Measurements from ENCODE around the gene NUP88. TPM values are rescaled to one million over a fixed set of nuclear protein-coding genes. Genes with fewer than 3 reads are reported as not detected.
"Not testable (repeated sequence)": the region's sequence is repeated elsewhere in the genome, so short reads cannot be mapped to it uniquely, and the experiment has no call there.

Gene NUP88
- total RNA-seq, 6 donors from 2014 or later = 40.4 to 91.4 (median 49.8) TPM

- Histone ChIP-seq H3K4me3 (peak within 1 kb of the TSS; percentile 79 to 97 (median 90)), H3K27ac (peak within 1 kb of the TSS; percentile 68 to 92 (median 78)), H3K9me3 (no peaks in the 10 kb centered on the region), H3K27me3 (no peaks in the 10 kb centered on the region), H3K36me3 (peaks cover 9 to 46% (median 18%) of the 10 kb centered on the region in 4 donors), H3K4me1 (peaks cover 12 to 23% (median 17%) of the 10 kb centered on the region in 4 donors)
- ATAC-seq (ENCODE audit: low FRiP score in 2 of 2) = peak; percentile 98 to 99
- TF ChIP-seq EP300 (IDR thresholded peaks at IDR 0.05) (no peak), POLR2A (IDR thresholded peaks at IDR 0.05) (peak in 2 of 4 donors; percentile 39 to 76), POLR2AphosphoS5 (IDR thresholded peaks at IDR 0.05) (peak; percentile 48 to 79)
- TF ChIP-seq, protein P1, sequence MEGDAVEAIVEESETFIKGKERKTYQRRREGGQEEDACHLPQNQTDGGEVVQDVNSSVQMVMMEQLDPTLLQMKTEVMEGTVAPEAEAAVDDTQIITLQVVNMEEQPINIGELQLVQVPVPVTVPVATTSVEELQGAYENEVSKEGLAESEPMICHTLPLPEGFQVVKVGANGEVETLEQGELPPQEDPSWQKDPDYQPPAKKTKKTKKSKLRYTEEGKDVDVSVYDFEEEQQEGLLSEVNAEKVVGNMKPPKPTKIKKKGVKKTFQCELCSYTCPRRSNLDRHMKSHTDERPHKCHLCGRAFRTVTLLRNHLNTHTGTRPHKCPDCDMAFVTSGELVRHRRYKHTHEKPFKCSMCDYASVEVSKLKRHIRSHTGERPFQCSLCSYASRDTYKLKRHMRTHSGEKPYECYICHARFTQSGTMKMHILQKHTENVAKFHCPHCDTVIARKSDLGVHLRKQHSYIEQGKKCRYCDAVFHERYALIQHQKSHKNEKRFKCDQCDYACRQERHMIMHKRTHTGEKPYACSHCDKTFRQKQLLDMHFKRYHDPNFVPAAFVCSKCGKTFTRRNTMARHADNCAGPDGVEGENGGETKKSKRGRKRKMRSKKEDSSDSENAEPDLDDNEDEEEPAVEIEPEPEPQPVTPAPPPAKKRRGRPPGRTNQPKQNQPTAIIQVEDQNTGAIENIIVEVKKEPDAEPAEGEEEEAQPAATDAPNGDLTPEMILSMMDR (IDR thresholded peaks at IDR 0.05) = peak; percentile 98 to 99 (median 99)
- peak; percentile 93 to 99 for DNase-seq
- WGBS, 2 donors = 0% methylated on average over 37 to 43 of the region's 75 CpGs
Measured at GRCh38 chr17:5438716-5439445, 19.4 kb upstream of the NUP88 start, which contains the start of gene C1QBP. TSS of gene C1QBP (minus strand) at chr17:5439155. CDS start at chr17:5439073, 82 bp downstream.

DNA sequence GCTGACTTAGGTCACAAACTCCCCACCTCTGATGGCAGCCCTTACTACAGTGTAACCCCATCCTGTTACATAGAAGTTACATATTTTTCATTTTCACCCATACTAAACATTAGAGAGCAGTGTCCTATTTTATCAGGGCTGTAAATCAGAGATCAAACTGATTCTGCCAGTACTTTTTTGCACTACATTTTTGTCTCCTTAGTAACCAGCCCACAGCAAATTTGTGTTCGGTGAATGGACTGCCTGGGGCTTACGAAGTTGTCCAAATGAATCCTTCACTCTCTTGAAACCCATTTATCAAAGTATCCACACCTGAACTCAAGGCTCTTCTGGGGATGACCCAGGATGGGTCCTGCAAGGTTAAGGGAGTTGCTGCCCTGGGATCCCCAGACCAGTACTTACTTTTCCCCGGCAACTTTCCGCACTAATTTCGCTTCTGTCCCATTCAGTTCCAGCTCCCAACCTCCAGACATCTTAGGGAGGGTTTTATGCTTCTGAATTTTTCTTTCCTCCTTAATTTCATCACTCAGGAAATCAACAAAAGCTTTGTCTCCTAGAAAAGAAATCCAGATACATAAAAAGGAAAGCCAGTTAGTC is 18.4 kb upstream of the NUP88 start:
- H3K4me3 ChIP-seq = peak overlapping the region in 3 of 4 donors; percentile 79 to 92 (median 88)
- DNase-seq = no peak
- peak overlapping the region in 3 of 4 donors; percentile 74 to 92 (median 83) for H3K27ac ChIP-seq
- TF ChIP-seq, protein P1 (IDR thresholded peaks at IDR 0.05) = no peak
- TF ChIP-seq EP300 (IDR thresholded peaks at IDR 0.05) (no peak), POLR2AphosphoS5 (IDR thresholded peaks at IDR 0.05) (no peak), POLR2A (IDR thresholded peaks at IDR 0.05) (no peak)
- no peak for ATAC-seq (ENCODE audit: low FRiP score in 2 of 2)
- WGBS, 2 donors = 67 to 74% methylated on average over 5 of the region's 5 CpGs
- H3K27me3 ChIP-seq = no peaks in the 10 kb centered on the region
- peaks cover 18 to 48% (median 24%) of the 10 kb centered on the region in 4 donors for H3K36me3 ChIP-seq
- H3K9me3 ChIP-seq = no peaks in the 10 kb centered on the region
- peaks cover 12 to 23% (median 17%) of the 10 kb centered on the region in 4 donors for H3K4me1 ChIP-seq

GRCh38 chr17:5435781-5436315 is 16.4 kb upstream of the NUP88 start:
- not testable (repeated sequence) for H3K27me3 ChIP-seq; ATAC-seq (ENCODE audit: low FRiP score in 2 of 2); H3K27ac ChIP-seq; H3K9me3 ChIP-seq; H3K4me3 ChIP-seq; DNase-seq
- WGBS, 2 donors = 92 to 93% methylated on average over 12 of the region's 12 CpGs
- H3K36me3 ChIP-seq = peaks cover 29 to 68% (median 42%) of the 10 kb centered on the region in 4 donors
- H3K4me1 ChIP-seq = peaks cover 12 to 23% (median 17%) of the 10 kb centered on the region in 4 donors

- no peaks in the 10 kb centered on the region for H3K27me3 ChIP-seq
- no peak overlapping the region for H3K4me3 ChIP-seq
- no peak for ATAC-seq (ENCODE audit: low FRiP score in 2 of 2)
- H3K27ac ChIP-seq = no peak overlapping the region
- WGBS, 2 donors = 92 to 94% methylated on average over 2 of the region's 2 CpGs
- H3K4me1 ChIP-seq = peaks cover 12 to 27% (median 20%) of the 10 kb centered on the region in 4 donors
- H3K36me3 ChIP-seq = peaks cover 29 to 76% (median 48%) of the 10 kb centered on the region in 4 donors
- TF ChIP-seq POLR2A (IDR thresholded peaks at IDR 0.05) (no peak), POLR2AphosphoS5 (IDR thresholded peaks at IDR 0.05) (no peak), EP300 (IDR thresholded peaks at IDR 0.05) (no peak)
- TF ChIP-seq, protein P1 (IDR thresholded peaks at IDR 0.05) = no peak
- H3K9me3 ChIP-seq = no peaks in the 10 kb centered on the region
- no peak for DNase-seq
Measured at GRCh38 chr17:5434984-5435383, 15.5 kb upstream of the NUP88 start.

- peaks cover 0 to 16% (median 12%) of the 10 kb centered on the region in 4 donors for H3K4me1 ChIP-seq
- no peaks in the 10 kb centered on the region for H3K9me3 ChIP-seq
- WGBS, 2 donors = 75 to 85% methylated on average over 3 of the region's 3 CpGs
- ATAC-seq (ENCODE audit: low FRiP score in 2 of 2) = no peak
- no peak overlapping the region for H3K4me3 ChIP-seq
- DNase-seq = no peak
- TF ChIP-seq, protein P1 (IDR thresholded peaks at IDR 0.05) = no peak
- no peak for TF ChIP-seq EP300 (IDR thresholded peaks at IDR 0.05)
- no peak for TF ChIP-seq POLR2AphosphoS5 (IDR thresholded peaks at IDR 0.05)
- TF ChIP-seq POLR2A (IDR thresholded peaks at IDR 0.05) = no peak
- no peaks in the 10 kb centered on the region for H3K27me3 ChIP-seq
- no peak overlapping the region for H3K27ac ChIP-seq
- H3K36me3 ChIP-seq = peaks cover 29 to 95% (median 71%) of the 10 kb centered on the region in 4 donors
Measured at GRCh38 chr17:5431949-5432556, 12.6 kb upstream of the NUP88 start.

DNA sequence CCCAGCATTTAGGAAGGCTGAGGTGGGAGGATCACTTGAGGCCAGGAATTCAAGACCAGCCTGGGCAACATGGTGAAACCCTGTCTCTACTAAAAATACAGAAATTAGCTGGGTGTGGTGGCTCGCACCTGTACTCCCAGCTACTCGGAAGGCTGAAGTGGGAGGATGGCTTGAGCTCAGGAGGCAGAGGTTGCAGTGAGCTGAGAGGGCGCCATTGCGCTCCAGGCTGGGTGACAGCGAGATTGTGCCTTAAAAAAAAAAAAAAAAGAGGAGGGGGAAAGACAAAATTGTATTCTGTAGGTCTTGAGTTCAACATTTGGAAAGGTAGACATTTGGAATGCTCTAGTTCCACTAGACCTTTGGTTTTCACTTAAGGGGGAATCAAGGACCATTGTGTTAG is 11.8 kb upstream of the NUP88 start:
- Histone ChIP-seq H3K27ac (peak overlapping the region in 3 of 4 donors; percentile 44 to 70 (median 65)), H3K36me3 (peaks cover 34 to 95% (median 78%) of the 10 kb centered on the region in 4 donors)
- not testable (repeated sequence) for H3K4me3 ChIP-seq

More for the DNA sequence above, 11.8 kb upstream of the NUP88 start:
- not testable (repeated sequence) for H3K27me3 ChIP-seq; H3K9me3 ChIP-seq; DNase-seq; ATAC-seq (ENCODE audit: low FRiP score in 2 of 2)
- 80 to 86% methylated on average over 5 of the region's 5 CpGs for WGBS, 2 donors
- H3K4me1 ChIP-seq = peaks cover 0 to 16% (median 12%) of the 10 kb centered on the region in 4 donors

Measured in upper lobe of left lung (tissue), 6 donors.